Glomerular visceral epithelial cell (primary cell): ENCODE results near the gene PWWP2B.
"Not testable (repeated sequence)": the region's sequence is repeated elsewhere in the genome, so short reads cannot be mapped to it uniquely, and the experiment has no call there.

Experiments
- DNase-seq: peaks from one replicate; pipeline ENCODE4 v3.0.0-alpha.2; 2016; ENCODE audit errors: extremely low spot score

Gene PWWP2B

GRCh38 chr10:132381741-132382140, 15.3 kb upstream of the PWWP2B start:
- DNase-seq, result no peak

- DNase-seq, result no peak
These were observed 14.6 kb upstream of the PWWP2B start for GRCh38 chr10:132382231-132382922.

- no peak for DNase-seq
These were observed 13.9 kb upstream of the PWWP2B start for GRCh38 chr10:132383101-132383500.

GRCh38 chr10:132383751-132384196, 13.2 kb upstream of the PWWP2B start:
- no peak for DNase-seq

GRCh38 chr10:132384618-132385388, 12.2 kb upstream of the PWWP2B start:
- DNase-seq, result no peak

GRCh38 chr10:132385389-132385667, 11.7 kb upstream of the PWWP2B start:
- no peak for DNase-seq

GRCh38 chr10:132385721-132386418, 11.1 kb upstream of the PWWP2B start:
- DNase-seq, result no peak

- DNase-seq, result no peak
These were observed 10.6 kb upstream of the PWWP2B start for GRCh38 chr10:132386419-132386831.

- not testable (repeated sequence) for DNase-seq
These were observed 10.1 kb upstream of the PWWP2B start for GRCh38 chr10:132386896-132387295.

GRCh38 chr10:132387764-132388210, 9.2 kb upstream of the PWWP2B start:
- DNase-seq, result peak; percentile 40

- DNase-seq, result no peak
These were observed 8.0 kb upstream of the PWWP2B start for GRCh38 chr10:132388891-132389432.

- no peak for DNase-seq
These were observed 7.4 kb upstream of the PWWP2B start for GRCh38 chr10:132389433-132390169.

GRCh38 chr10:132390170-132390920, 6.7 kb upstream of the PWWP2B start:
- DNase-seq, result no peak

GRCh38 chr10:132390921-132391675, 5.9 kb upstream of the PWWP2B start:
- no peak for DNase-seq

GRCh38 chr10:132391676-132392020, 5.4 kb upstream of the PWWP2B start:
- no peak for DNase-seq

GRCh38 chr10:132392184-132392800, 4.7 kb upstream of the PWWP2B start:
- no peak for DNase-seq

GRCh38 chr10:132392811-132393694, 3.9 kb upstream of the PWWP2B start:
- DNase-seq, result peak; percentile 70

GRCh38 chr10:132393695-132394181, 3.3 kb upstream of the PWWP2B start:
- no peak for DNase-seq
